Left forelimb (tissue), 1 donor: ENCODE measurements around the gene GMEB1.
"Not testable (repeated sequence)": the region's sequence is repeated elsewhere in the genome, so short reads cannot be mapped to it uniquely, and the experiment has no call there.

Experiments used
- DNase-seq: peaks from one replicate; pipeline ENCODE4 v3.0.0-alpha.2; 2018; ENCODE audit warnings: low spot score

The GMEB1 gene

GRCh38 chr1:28668191-28668955 lies at the start of gene GMEB1:
Gene GMEB1 (plus strand): TSS chr1:28668784. CDS start chr1:28683613, 14,829 bp downstream.
- DNase-seq, result peak; percentile 91

- DNase-seq, result no peak
Observed at GRCh38 chr1:28631713-28632112, 36.9 kb upstream of the GMEB1 start.

GRCh38 chr1:28632560-28632959 lies 36.0 kb upstream of the GMEB1 start:
- no peak for DNase-seq

- DNase-seq, result no peak
Observed at GRCh38 chr1:28640766-28641165, 27.8 kb upstream of the GMEB1 start.

GRCh38 chr1:28642056-28642846 lies 26.3 kb upstream of the GMEB1 start:
- DNase-seq, result no peak

- DNase-seq, result peak; percentile 96
Observed at GRCh38 chr1:28642847-28643635, 25.5 kb upstream of the GMEB1 start, which contains the start of gene TAF12. Gene TAF12 (minus strand): TSS chr1:28643067. CDS start chr1:28622081, 20,986 bp downstream.

GRCh38 chr1:28644494-28644893 lies 24.1 kb upstream of the GMEB1 start:
- no peak for DNase-seq

GRCh38 chr1:28645406-28645805 lies 23.2 kb upstream of the GMEB1 start:
- not testable (repeated sequence) for DNase-seq

- no peak for DNase-seq
Observed at GRCh38 chr1:28646040-28646439, 22.5 kb upstream of the GMEB1 start.

GRCh38 chr1:28648008-28648473 lies 20.5 kb upstream of the GMEB1 start:
- DNase-seq, result peak; percentile 92

- peak; percentile 83 for DNase-seq
Observed at GRCh38 chr1:28648474-28649198, 19.9 kb upstream of the GMEB1 start, which contains the start of gene RNU11. Gene RNU11 (plus strand): TSS chr1:28648600.

GRCh38 chr1:28653063-28653462 lies 15.5 kb upstream of the GMEB1 start:
- DNase-seq, result not testable (repeated sequence)

GRCh38 chr1:28653870-28654269 lies 14.7 kb upstream of the GMEB1 start:
- DNase-seq, result not testable (repeated sequence)

GRCh38 chr1:28655448-28656311 lies 12.9 kb upstream of the GMEB1 start:
- DNase-seq, result not testable (repeated sequence)

- no peak for DNase-seq
Observed at GRCh38 chr1:28656335-28656734, 12.2 kb upstream of the GMEB1 start.

GRCh38 chr1:28663871-28664470 lies 4.6 kb upstream of the GMEB1 start:
- no peak for DNase-seq

- DNase-seq, result no peak
Observed at GRCh38 chr1:28666806-28667205, 1.8 kb upstream of the GMEB1 start.

- DNase-seq, result peak; percentile 84
Observed at GRCh38 chr1:28668956-28669723, 556 bp downstream of the GMEB1 start.

GRCh38 chr1:28671254-28671780 lies 2.7 kb downstream of the GMEB1 start:
- DNase-seq, result no peak
